Measurements from ENCODE around the gene SEMA6A. TPM values are rescaled to one million over a fixed set of nuclear protein-coding genes. Genes with fewer than 3 reads are reported as not detected.

SEMA6A gene
- total and polyA plus RNA-seq, 2 experiments from 2014 or later = 233 to 400 TPM

DNA sequence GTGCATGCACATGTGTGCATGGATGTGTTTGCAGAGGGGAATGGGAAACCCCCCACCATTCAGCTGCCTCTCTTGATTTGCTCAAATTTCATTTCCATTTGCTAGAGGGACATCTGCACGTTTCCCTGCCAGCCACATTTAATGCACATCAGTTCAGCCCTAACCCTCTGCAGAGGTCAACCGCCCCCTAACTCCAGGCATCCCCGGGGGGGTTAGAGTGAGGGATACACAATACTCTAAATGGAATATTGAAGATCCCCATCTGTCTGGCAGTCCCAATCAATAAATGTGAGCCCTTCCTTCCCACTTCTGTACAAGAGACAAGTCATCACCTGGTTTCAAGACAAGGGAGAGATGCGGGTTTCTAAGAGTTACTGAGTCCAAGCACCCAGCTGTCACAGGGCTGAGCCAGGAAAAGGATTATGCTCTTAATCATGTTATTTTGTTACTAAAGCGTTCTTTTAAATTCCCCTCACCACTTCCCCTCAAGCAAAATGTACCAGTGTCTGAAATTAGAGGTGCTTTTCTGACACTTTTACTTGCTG, 134.1 kb downstream of the SEMA6A start:
- DNase-seq (ENCODE audit: low spot score) (no peak), ATAC-seq (no peak)
- Histone ChIP-seq H4K20me1 (replicated peaks; ENCODE audit: insufficient read depth) (peaks cover 8% of the 10 kb centered on the region; the same call in 1 of the 2 replicates), H3K4me3 (no peak overlapping the region), H3K36me3 (ENCODE audit: insufficient read depth) (peaks cover 10% of the 10 kb centered on the region; the same call in 1 of the 2 replicates), H3F3A (replicated peaks; ENCODE audit: low read depth) (peaks cover 13% of the 10 kb centered on the region), H3K9me2 (ENCODE audit: insufficient read depth) (peaks cover 2% of the 10 kb centered on the region; the same call in 1 of the 2 replicates), H3K79me2 (replicated peaks; ENCODE audit: insufficient read depth) (no peaks in the 10 kb centered on the region), H3K27ac (ENCODE audit: low read depth) (no peak overlapping the region; the same call in 1 of the 2 replicates), H3K4me1 (ENCODE audit: insufficient read depth) (peaks cover 73% of the 10 kb centered on the region), H3K27me3 (ENCODE audit: insufficient read depth) (peaks cover 17% of the 10 kb centered on the region; the same call in 1 of the 2 replicates), H3K4me2 (no peak overlapping the region), H2AFZ (no peak overlapping the region)
- TF ChIP-seq ETS1 (IDR thresholded peaks at IDR 0.05) (no peak), ZNF114 (CRISPR knock-in tag; IDR thresholded peaks at IDR 0.05) (no peak), POLR2AphosphoS5 (IDR thresholded peaks at IDR 0.05; ENCODE audit: low read depth) (no peak), REST (IDR thresholded peaks at IDR 0.05; ENCODE audit: unreplicated experiment) (no peak), STAT1 (IDR thresholded peaks at IDR 0.05; ENCODE audit: unreplicated experiment) (no peak)
- Mint-ChIP-seq H3K4me3 (no peak overlapping the region), H3K27me3 (ENCODE audit: insufficient read depth, low read depth, poor library complexity) (peaks cover 39% of the 10 kb centered on the region), H3K27ac (no peak overlapping the region), H3K9me3 (no peaks in the 10 kb centered on the region), H3K4me1 (peaks cover 62% of the 10 kb centered on the region), H3K36me3 (ENCODE audit: low read depth) (peaks cover 10% of the 10 kb centered on the region)

DNA sequence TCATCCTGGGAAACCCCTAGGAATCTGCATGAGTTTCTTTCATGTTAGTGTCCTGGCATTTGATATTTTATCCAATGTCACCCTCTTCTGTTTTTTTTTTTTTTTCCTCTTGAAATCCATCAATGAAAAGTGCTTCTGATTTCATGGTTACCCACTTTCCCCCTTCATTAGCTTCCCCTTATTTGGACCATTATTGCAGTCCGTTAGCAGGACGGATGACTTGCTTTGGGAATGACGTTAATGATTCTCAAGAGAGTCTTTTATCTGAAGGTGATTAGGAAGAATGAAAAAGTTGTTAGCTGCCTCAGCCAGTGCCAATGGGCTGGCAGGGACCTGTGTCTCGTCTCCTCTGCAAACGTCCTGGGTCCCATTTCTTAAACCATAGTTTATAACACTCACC, 134.7 kb downstream of the SEMA6A start:
- H3K4me2 ChIP-seq = no peak overlapping the region
- no peaks in the 10 kb centered on the region for H3K9me3 Mint-ChIP-seq
- peaks cover 39% of the 10 kb centered on the region for H3K27me3 Mint-ChIP-seq (ENCODE audit: insufficient read depth, low read depth, poor library complexity)
- peaks cover 9% of the 10 kb centered on the region for H3F3A ChIP-seq (replicated peaks; ENCODE audit: low read depth)
- H3K27ac ChIP-seq (ENCODE audit: low read depth) = no peak overlapping the region
- H3K4me3 ChIP-seq = no peak overlapping the region
- H3K27ac Mint-ChIP-seq = no peak overlapping the region
- no peaks in the 10 kb centered on the region for H3K79me2 ChIP-seq (replicated peaks; ENCODE audit: insufficient read depth)
- no peak overlapping the region for H2AFZ ChIP-seq
- H3K36me3 Mint-ChIP-seq (ENCODE audit: low read depth) = peaks cover 4% of the 10 kb centered on the region; the same call in 2 of the 3 replicates
- no peak for DNase-seq (ENCODE audit: low spot score)
- H3K9me2 ChIP-seq (ENCODE audit: insufficient read depth) = peaks cover 5% of the 10 kb centered on the region; the same call in 1 of the 2 replicates
- peaks cover 2% of the 10 kb centered on the region; the same call in 1 of the 2 replicates for H4K20me1 ChIP-seq (replicated peaks; ENCODE audit: insufficient read depth)
- H3K4me1 Mint-ChIP-seq = peaks cover 56% of the 10 kb centered on the region
- H3K4me3 Mint-ChIP-seq = no peak overlapping the region
- H3K27me3 ChIP-seq (ENCODE audit: insufficient read depth) = peaks cover 17% of the 10 kb centered on the region; the same call in 1 of the 2 replicates
- ATAC-seq = no peak
- peaks cover 67% of the 10 kb centered on the region for H3K4me1 ChIP-seq (ENCODE audit: insufficient read depth)
- peaks cover 3% of the 10 kb centered on the region; the same call in 1 of the 2 replicates for H3K36me3 ChIP-seq (ENCODE audit: insufficient read depth)
- TF ChIP-seq EZH2phosphoT487 (IDR thresholded peaks at IDR 0.05; ENCODE audit: unreplicated experiment) (no peak), ETS1 (IDR thresholded peaks at IDR 0.05) (no peak), EZH2 (IDR thresholded peaks at IDR 0.05; ENCODE audit: low read depth, unreplicated experiment) (no peak), CTCF (conservative IDR thresholded peaks at IDR 0.05; ENCODE audit: low read depth in 2 of 2) (no peak)

Measured in GM23338 (cell line).